AG09319 (cell line): ENCODE data around the gene CDH23.

Source experiments
- DNase-seq: peaks from one replicate; pipeline ENCODE4 v3.0.0-alpha.2; 2010; ENCODE audit warnings: low read depth; ENCODE audit errors: extremely low read depth
- TF ChIP-seq, protein P1 (sequence below): IDR thresholded peaks from 2 replicates; pipeline ENCODE4 v1.5.1; 2011; ENCODE audit warnings: low read depth, mild to moderate bottlenecking, inconsistent platforms, low read length, moderate library complexity

The CDH23 gene

DNA sequence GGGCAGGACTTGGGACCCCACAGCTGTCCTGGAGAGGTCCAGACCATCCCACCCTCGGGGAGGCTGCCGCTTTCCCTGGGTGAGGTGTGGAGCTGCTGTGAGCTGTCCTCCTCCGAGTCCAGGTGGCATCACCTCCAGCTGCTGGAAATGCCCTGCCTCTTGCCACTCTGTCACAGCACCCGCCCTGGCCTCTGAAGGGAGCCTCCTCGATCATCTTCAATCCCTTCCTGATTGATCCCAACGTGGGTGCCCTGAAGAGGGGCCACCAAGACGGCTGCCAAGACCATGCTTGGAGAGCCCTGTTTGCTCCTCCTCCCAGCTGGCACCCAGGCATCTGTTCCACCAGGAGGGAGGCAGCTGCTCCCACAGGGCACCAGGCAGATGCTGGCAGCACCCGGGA lies 318.3 kb downstream of the CDH23 start:
- TF ChIP-seq, protein P1, sequence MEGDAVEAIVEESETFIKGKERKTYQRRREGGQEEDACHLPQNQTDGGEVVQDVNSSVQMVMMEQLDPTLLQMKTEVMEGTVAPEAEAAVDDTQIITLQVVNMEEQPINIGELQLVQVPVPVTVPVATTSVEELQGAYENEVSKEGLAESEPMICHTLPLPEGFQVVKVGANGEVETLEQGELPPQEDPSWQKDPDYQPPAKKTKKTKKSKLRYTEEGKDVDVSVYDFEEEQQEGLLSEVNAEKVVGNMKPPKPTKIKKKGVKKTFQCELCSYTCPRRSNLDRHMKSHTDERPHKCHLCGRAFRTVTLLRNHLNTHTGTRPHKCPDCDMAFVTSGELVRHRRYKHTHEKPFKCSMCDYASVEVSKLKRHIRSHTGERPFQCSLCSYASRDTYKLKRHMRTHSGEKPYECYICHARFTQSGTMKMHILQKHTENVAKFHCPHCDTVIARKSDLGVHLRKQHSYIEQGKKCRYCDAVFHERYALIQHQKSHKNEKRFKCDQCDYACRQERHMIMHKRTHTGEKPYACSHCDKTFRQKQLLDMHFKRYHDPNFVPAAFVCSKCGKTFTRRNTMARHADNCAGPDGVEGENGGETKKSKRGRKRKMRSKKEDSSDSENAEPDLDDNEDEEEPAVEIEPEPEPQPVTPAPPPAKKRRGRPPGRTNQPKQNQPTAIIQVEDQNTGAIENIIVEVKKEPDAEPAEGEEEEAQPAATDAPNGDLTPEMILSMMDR = no peak
- no peak for DNase-seq

DNA sequence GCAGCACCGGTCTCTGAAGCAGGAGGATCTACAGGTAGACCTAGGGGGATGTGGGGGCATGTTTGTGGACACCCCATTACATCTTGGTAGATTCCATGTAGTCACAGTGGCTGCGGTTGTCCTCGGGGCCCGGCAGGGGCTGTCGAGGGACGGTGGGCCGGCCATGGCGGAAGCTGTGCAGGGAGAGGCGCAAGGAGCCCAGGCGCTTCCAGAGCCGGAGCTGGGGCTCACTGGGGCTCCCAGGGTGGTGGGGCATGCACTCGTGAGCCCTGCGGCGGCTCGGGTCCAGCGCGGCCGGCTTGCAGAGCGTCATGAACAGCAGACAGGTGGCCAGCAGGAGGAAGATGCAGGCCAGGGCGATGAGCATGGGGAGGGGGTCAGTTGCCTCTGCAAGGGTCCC lies 319.1 kb downstream of the CDH23 start:
- DNase-seq = no peak
- TF ChIP-seq, protein P1 = no peak

DNA sequence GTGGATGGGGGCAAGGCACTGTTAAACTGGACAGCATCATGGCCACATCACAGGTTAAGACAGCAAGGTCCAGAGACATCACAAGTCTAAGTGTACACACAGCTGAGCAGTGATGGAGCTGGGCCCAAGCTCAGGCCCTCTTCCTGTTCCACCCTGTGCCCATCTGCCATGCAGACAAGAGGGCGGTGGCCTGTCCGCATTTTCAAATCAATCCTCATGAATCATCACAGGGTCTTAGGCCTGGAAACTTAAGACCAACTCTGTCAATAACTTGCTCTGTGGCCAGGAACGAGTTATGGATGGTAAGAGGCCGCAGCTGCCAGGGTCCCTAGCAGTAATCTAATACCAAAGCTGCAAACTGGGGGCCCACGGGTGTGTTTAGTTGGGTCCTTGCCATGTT lies 319.7 kb downstream of the CDH23 start:
- no peak for DNase-seq
- TF ChIP-seq, protein P1 = no peak

DNA sequence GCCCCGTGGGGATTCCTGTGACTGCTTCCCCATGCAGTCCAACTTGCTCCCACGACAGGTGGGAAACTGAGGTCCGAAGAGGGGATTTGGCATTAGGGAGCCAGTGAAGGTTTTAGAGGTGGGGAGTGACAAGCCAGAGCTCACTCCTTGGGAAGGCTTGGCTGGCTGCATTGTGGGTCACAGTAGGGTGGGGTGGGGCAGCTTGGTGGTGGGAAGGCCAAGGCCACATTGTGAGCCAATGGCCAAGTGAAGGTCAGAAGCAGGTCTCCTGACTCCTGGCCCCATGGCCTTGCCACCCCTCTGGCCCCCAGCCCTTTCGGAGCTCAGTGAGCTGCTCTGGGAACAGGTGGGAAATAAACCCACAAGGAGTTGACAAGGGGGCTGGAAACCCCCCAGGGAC lies 320.3 kb downstream of the CDH23 start:
- TF ChIP-seq, protein P1 = no peak
- no peak for DNase-seq

DNA sequence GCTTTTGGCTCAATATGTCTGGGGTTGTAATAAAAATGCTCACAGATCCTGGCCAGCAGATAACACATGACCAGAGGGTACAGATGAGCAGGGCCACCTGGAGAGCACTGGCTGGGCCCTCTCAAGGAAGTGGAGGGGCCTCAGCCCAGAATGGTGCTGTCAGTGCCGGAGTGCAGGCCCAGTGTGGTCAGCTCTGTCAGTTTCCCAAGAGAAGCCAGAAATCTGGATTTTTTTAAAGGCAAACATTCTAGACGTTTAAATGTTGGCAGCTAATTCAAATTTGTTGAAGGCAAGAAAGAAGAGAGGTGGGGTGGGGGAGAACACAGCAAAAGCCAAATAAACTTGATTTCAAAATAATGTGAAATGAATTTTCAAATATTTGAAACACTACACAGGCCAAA lies 320.8 kb downstream of the CDH23 start:
- TF ChIP-seq, protein P1 = no peak

DNA sequence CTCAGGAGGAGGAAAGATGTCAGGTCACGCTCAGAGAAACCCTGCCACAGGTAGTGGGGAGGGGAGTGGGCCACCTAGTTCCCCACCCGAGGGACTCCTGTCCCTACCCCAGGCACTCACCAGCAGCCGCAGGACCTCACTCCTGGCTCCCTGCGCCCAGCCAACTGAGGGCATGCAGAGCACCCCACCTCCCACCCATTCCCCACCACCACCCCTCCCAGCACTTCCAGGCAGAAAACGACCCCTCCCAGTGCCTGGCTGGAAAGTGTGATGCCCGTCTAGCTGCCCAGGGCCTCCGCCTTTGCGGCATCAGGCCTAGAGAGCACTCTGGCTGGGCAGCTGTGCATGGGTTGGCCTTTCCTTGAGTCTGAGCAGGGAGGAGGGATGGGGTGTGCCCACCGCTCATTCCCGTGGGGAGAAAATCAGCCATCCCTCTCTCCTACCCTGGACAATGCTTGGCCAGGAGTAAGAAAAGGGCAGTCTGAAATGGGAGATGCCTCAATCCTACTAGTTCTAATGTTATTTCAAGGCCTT lies 321.5 kb downstream of the CDH23 start:
- TF ChIP-seq, protein P1 = no peak
- DNase-seq = no peak

More for the DNA sequence above, 320.8 kb downstream of the CDH23 start:
- DNase-seq = no peak

DNA sequence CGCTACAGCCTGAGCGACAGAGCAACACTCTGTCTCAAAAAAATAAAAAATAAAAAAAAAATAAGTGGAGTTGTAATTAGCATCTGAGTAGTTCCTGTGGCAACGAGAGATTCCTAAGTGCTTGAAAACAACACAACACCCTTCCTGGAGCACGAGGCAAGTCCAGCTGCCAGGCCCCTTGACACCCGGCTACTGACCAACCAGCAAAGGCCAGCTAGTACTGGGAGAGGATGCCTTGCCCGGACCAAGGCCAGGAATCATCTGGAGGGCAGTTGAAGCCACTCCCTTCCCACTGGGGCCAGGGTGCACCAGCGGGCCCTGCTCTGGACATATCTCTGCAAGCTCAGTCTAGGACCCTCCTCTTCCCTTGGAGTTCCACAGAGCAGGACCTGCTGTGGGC lies 322.3 kb downstream of the CDH23 start:
- TF ChIP-seq, protein P1 = no peak
- DNase-seq = no peak
